Kidney (tissue), 14 donors: ENCODE measurements around the gene PEX26. TPM values are rescaled to one million over a fixed set of nuclear protein-coding genes. Genes with fewer than 3 reads are reported as not detected.
A peak's percentile ranks its signal among the peaks of the same experiment; 100 is the strongest.

Source experiments
- DNase-seq, 5 donors: peaks; one replicate each; pipeline ENCODE4 v3.0.0-alpha.2; 2013 to 2020
- FAIRE-seq: peaks from 2 replicates; lab custom pipeline; 2012; peaks lifted over from hg19 to GRCh38; lab: Jason Lieb, UNC
- H3K27ac ChIP-seq, 2 donors: one replicate each; pipeline ENCODE4 v1.7.0; 2013; ENCODE audit warnings: low read depth in 2 of 2, low read length in 2 of 2, inconsistent platforms in 1 of 2
- H3K27me3 ChIP-seq: one replicate; pipeline ENCODE4 v1.7.1; 2013; ENCODE audit warnings: low read length, inconsistent platforms; ENCODE audit not compliant: control insufficient read depth, insufficient read depth
- H3K36me3 ChIP-seq, 3 donors: one replicate each; pipeline versions ENCODE4 v1.7.0 to v1.7.1; 2013; ENCODE audit warnings: low read length in 3 of 3, control low read depth in 1 of 3, inconsistent platforms in 1 of 3; ENCODE audit not compliant: insufficient read depth in 3 of 3, control insufficient read depth in 2 of 3
- H3K4me1 ChIP-seq, 3 donors: one replicate each; pipeline versions ENCODE4 v1.7.0 to v1.7.1; 2013; ENCODE audit warnings: low read length in 3 of 3, inconsistent platforms in 1 of 3, low read depth in 1 of 3; ENCODE audit not compliant: control insufficient read depth in 2 of 3, insufficient read depth in 2 of 3
- H3K4me3 ChIP-seq, 3 donors: one replicate each; pipeline versions ENCODE4 v1.7.0 to v1.8.1; 2013; ENCODE audit warnings: low read length in 3 of 3, control low read depth in 1 of 3, inconsistent platforms in 1 of 3
- H3K9ac ChIP-seq, 3 donors: one replicate each; pipeline versions ENCODE4 v1.7.0 to v1.7.1; 2013; ENCODE audit warnings: low read length in 3 of 3, control low read depth in 1 of 3, inconsistent platforms in 1 of 3
- H3K9me3 ChIP-seq, 3 donors: one replicate each; pipeline versions ENCODE4 v1.7.0 to v1.7.1; 2013; ENCODE audit warnings: low read length in 3 of 3, control low read depth in 1 of 3, inconsistent platforms in 1 of 3; ENCODE audit not compliant: control insufficient read depth in 2 of 3, insufficient read depth in 1 of 3
- intact Hi-C: fragments of 100-400 bp; cut with DNase I; formaldehyde crosslinking; loops from one replicate; pipeline ENCODE4 v1.11.1; 2022
- polyA plus RNA-seq: library from polyadenylated mRNA; stranded (reverse); fragments of 350-450 nt; fragmentation: Illumina TruSeq; extraction: RNeasy Lipid Tissue Mini Kit (QIAGEN cat#74804); gene quantifications from one replicate; pipeline ENCODE4 v1.2.3, GENCODE V29; 2014; ENCODE audit warnings: low read depth, low replicate concordance; ENCODE audit not compliant: insufficient read depth
- total RNA-seq: library from RNA; stranded (reverse); fragmentation: NEBNext Ultra II Directional; extraction: Animal tissue kit (Norgen Biotek cat#: 25700); gene quantifications from one replicate; pipeline ENCODE4 v1.2.1, GENCODE V29; 2021
- TF ChIP-seq, protein P1 (sequence below): IDR thresholded peaks from 3 replicates; pipeline ENCODE4 v1.5.1; 2012; ENCODE audit warnings: mild to moderate bottlenecking, moderate library complexity, borderline replicate concordance; ENCODE audit not compliant: insufficient read depth; ENCODE audit errors: extremely low read depth
- donor health status: control.
- donor health status: control.
- donor health status: control.
- donor health status: control.
- donor health status: control.
- donor health status: DM: yes; HTN: yes; CAD: no.
- donor health status: Normal renal cell carcinoma (clear cell type).

Gene PEX26
- total and polyA plus RNA-seq, 2 donors from 2014 or later: 18.1 to 45.2 TPM

GRCh38 chr22:18044548-18045271 is 33.1 kb upstream of the PEX26 start:
- FAIRE-seq: no peak

DNA sequence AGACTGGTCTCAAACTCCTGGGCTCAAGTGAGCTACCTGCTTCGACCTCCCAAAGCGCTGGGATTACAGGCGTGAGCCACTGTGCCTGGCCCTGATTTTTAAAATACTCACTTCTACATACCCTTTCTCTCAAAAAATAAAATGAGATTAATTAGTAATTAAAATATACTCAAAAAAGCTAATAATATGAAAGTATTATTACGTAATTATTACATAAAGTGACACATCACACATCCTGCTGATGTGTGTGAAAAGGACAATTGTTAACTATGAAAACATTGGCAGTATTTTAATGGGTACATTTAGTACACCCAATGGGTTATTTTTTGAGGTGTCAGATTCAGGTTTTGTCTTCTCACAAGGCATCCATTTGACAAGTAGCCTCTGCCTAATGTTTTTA is 32.0 kb upstream of the PEX26 start:
- H3K9ac ChIP-seq: no peak overlapping the region
- intact Hi-C loops: no loop called here
- FAIRE-seq (no peak), DNase-seq (no peak)
- H3K27me3 ChIP-seq: no peaks in the 10 kb centered on the region
- no peak overlapping the region for H3K27ac ChIP-seq
- H3K9me3 ChIP-seq: no peaks in the 10 kb centered on the region
- H3K36me3 ChIP-seq: no peaks in the 10 kb centered on the region
- H3K4me1 ChIP-seq: peaks cover 0 to 2% (median 0%) of the 10 kb centered on the region in 3 donors
- no peak overlapping the region for H3K4me3 ChIP-seq
- TF ChIP-seq, protein P1, sequence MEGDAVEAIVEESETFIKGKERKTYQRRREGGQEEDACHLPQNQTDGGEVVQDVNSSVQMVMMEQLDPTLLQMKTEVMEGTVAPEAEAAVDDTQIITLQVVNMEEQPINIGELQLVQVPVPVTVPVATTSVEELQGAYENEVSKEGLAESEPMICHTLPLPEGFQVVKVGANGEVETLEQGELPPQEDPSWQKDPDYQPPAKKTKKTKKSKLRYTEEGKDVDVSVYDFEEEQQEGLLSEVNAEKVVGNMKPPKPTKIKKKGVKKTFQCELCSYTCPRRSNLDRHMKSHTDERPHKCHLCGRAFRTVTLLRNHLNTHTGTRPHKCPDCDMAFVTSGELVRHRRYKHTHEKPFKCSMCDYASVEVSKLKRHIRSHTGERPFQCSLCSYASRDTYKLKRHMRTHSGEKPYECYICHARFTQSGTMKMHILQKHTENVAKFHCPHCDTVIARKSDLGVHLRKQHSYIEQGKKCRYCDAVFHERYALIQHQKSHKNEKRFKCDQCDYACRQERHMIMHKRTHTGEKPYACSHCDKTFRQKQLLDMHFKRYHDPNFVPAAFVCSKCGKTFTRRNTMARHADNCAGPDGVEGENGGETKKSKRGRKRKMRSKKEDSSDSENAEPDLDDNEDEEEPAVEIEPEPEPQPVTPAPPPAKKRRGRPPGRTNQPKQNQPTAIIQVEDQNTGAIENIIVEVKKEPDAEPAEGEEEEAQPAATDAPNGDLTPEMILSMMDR: no peak

More at GRCh38 chr22:18044548-18045271, 33.1 kb upstream of the PEX26 start:
- H3K27ac ChIP-seq: no peak overlapping the region
- TF ChIP-seq, protein P1: no peak
- DNase-seq: peak in 2 of 5 donors; percentile 43 to 93
- H3K4me1 ChIP-seq: peaks cover 0 to 2% (median 0%) of the 10 kb centered on the region in 3 donors
- no peak overlapping the region for H3K4me3 ChIP-seq
- no peaks in the 10 kb centered on the region for H3K36me3 ChIP-seq
- no peaks in the 10 kb centered on the region for H3K9me3 ChIP-seq
- no peaks in the 10 kb centered on the region for H3K27me3 ChIP-seq
- intact Hi-C loops: no loop called here
- no peak overlapping the region for H3K9ac ChIP-seq

DNA sequence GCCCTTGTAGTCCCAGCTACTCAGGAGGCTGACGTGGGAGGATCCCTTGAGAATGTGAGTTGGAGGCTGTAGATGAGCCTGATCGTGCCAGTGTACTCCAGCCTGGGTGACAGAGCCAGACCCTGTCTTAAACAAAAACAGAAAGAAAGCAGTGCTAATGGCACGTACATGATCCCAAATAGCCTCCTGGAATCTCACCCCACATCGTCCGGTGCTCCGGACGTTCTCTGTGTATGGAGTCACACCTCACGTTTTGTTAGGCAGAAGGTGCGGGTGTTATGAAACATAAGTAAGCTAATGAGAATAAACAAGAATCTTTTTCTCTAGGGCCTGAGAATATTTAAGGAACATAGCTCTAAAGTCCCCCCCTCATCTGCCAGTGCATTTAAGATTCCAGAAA is 29.7 kb upstream of the PEX26 start:
- intact Hi-C loops: no loop called here
- H3K27ac ChIP-seq: no peak overlapping the region
- H3K9me3 ChIP-seq: no peaks in the 10 kb centered on the region
- no peaks in the 10 kb centered on the region for H3K36me3 ChIP-seq
- TF ChIP-seq, protein P1: no peak
- H3K4me3 ChIP-seq: no peak overlapping the region
- FAIRE-seq (no peak), DNase-seq (no peak)
- peaks cover 0 to 2% (median 0%) of the 10 kb centered on the region in 3 donors for H3K4me1 ChIP-seq
- H3K27me3 ChIP-seq: no peaks in the 10 kb centered on the region
- no peak overlapping the region for H3K9ac ChIP-seq
